Testis (tissue), 2 donors: ENCODE measurements around the gene PHLPP1.

Experiments
- POLR2A ChIP-seq: fragments of 450-650 bp; IDR thresholded peaks from one replicate; pipeline ENCODE4 v1.6.1; 2017; ENCODE audit warnings: antibody characterized with exemption, mild to moderate bottlenecking, moderate library complexity
- TF ChIP-seq, protein P1 (sequence below), 3 experiments: fragments of 450-650 bp in 2 of 3; fragments of 200-600 bp in 1 of 3; sonication (generic) in 1 of 3; IDR thresholded peaks; one replicate each; pipeline ENCODE4 v1.5.1; 2016 to 2019; ENCODE audit warnings: antibody characterized with exemption in 3 of 3, mild to moderate bottlenecking in 2 of 3, moderate library complexity in 1 of 3

DNA sequence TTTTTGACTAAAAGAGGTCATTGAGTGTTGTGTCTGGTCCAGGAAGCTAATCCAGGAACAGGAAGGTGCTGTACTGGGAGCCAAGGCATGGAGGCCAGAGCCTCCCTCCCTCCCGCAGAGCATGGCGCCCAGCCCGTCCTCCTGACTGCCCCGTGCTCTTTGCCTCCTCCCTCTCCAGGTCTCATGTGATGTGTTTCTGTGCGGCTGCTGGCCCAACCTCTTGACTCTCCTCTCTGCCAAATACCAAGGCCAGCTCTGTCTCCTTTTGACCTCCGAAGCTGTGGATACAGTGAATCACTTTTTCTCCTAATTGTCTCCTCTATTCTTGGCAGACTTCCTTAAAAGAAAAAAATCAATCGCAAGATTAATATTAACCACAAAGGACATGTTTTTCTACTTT, 284.1 kb downstream of the PHLPP1 start:
- TF ChIP-seq, protein P1, sequence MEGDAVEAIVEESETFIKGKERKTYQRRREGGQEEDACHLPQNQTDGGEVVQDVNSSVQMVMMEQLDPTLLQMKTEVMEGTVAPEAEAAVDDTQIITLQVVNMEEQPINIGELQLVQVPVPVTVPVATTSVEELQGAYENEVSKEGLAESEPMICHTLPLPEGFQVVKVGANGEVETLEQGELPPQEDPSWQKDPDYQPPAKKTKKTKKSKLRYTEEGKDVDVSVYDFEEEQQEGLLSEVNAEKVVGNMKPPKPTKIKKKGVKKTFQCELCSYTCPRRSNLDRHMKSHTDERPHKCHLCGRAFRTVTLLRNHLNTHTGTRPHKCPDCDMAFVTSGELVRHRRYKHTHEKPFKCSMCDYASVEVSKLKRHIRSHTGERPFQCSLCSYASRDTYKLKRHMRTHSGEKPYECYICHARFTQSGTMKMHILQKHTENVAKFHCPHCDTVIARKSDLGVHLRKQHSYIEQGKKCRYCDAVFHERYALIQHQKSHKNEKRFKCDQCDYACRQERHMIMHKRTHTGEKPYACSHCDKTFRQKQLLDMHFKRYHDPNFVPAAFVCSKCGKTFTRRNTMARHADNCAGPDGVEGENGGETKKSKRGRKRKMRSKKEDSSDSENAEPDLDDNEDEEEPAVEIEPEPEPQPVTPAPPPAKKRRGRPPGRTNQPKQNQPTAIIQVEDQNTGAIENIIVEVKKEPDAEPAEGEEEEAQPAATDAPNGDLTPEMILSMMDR (IDR thresholded peaks at IDR 0.05), result no peak
- TF ChIP-seq POLR2A, result no peak
